MCF 10A (cell line): ENCODE results near the gene TTLL9. TPM values are rescaled to one million over a fixed set of nuclear protein-coding genes. Genes with fewer than 3 reads are reported as not detected.

Source experiments
- BruUV-seq: library from RNA; stranded (reverse); fragments of 400-500 nt; replicated peaks from 2 replicates; lab custom pipeline; 2021; lab: Mats Ljungman, UMichigan
- CTCF ChIA-PET: fragments of 300-600 bp; sonication (Branson Sonifier 250); formaldehyde crosslinking; extraction: SDS; loops from one replicate; lab custom pipeline; 2021; ENCODE audit warnings: antibody characterized with exemption, inconsistent platforms; lab: Yijun Ruan, JAX
- POLR2A ChIA-PET: fragments of 300-600, 350-650 bp; sonication (Branson Sonifier 250); formaldehyde crosslinking; extraction: SDS; loops from one replicate; lab custom pipeline; 2020; ENCODE audit warnings: antibody characterized with exemption, inconsistent platforms; lab: Yijun Ruan, JAX
- DNase-seq: peaks from one replicate; pipeline ENCODE4 v3.0.0-alpha.2; 2018; ENCODE audit not compliant: unreplicated experiment
- H3K27ac Mint-ChIP-seq: one replicate; pipeline ENCODE4 v1.8.0; 2022; ENCODE audit warnings: mild to moderate bottlenecking, low read depth, mixed read lengths; ENCODE audit not compliant: unreplicated experiment
- H3K27me3 Mint-ChIP-seq: one replicate; pipeline ENCODE4 v1.8.0; 2022; ENCODE audit warnings: mixed read lengths; ENCODE audit not compliant: insufficient read depth, unreplicated experiment
- H3K36me3 Mint-ChIP-seq: one replicate; pipeline ENCODE4 v1.8.0; 2022; ENCODE audit warnings: mild to moderate bottlenecking, moderate library complexity, mixed read lengths; ENCODE audit not compliant: insufficient read depth, unreplicated experiment
- H3K4me1 Mint-ChIP-seq: one replicate; pipeline ENCODE4 v1.8.0; 2022; ENCODE audit warnings: mixed read lengths; ENCODE audit not compliant: insufficient read depth, unreplicated experiment
- H3K4me3 Mint-ChIP-seq: one replicate; pipeline ENCODE4 v1.8.0; 2022; ENCODE audit warnings: mild to moderate bottlenecking, moderate library complexity, mixed read lengths; ENCODE audit not compliant: unreplicated experiment
- H3K9me3 Mint-ChIP-seq: one replicate; pipeline ENCODE4 v1.8.0; 2022; ENCODE audit warnings: mixed read lengths; ENCODE audit not compliant: unreplicated experiment
- CTCF ChIP-seq: fragments of 200-600 bp; IDR thresholded peaks from one replicate; pipeline ENCODE4 v1.8.0; 2022; ENCODE audit warnings: antibody characterized with exemption, mild to moderate bottlenecking; ENCODE audit not compliant: unreplicated experiment
- intact Hi-C: fragments of 100-400 bp; cut with micrococcal nuclease; formaldehyde crosslinking; loops from 2 replicates; pipeline ENCODE4 v1.14.1; 2022
- total RNA-seq: library from RNA; stranded (reverse); gene quantifications from 2 replicates; pipeline ENCODE4 v1.2.3, GENCODE V29; 2022

Gene TTLL9
- total RNA-seq, 1 experiment from 2014 or later, result 0.19 TPM

- no peak overlapping the region for H3K27ac Mint-ChIP-seq
- H3K9me3 Mint-ChIP-seq, result no peaks in the 10 kb centered on the region
- peaks cover 6% of the 10 kb centered on the region for H3K4me1 Mint-ChIP-seq
- BruUV-seq, result no TSS peak
- peaks cover 14% of the 10 kb centered on the region for H3K27me3 Mint-ChIP-seq
- no peak for DNase-seq
- intact Hi-C loops, result no loop called here
- ChIA-PET CTCF (interaction anchor here (0.5 to 10.4 kb wide), 12 partner anchors 9 to 1102 kb away, joined by 3 to 92 read pairs (median 5); partner anchors contain the start of gene FOXS1), POLR2A (no interaction called here)
- H3K36me3 Mint-ChIP-seq, result no peaks in the 10 kb centered on the region
- H3K4me3 Mint-ChIP-seq, result no peak overlapping the region
- TF ChIP-seq CTCF, result no peak
Observed at GRCh38 chr20:31833931-31834521, 36.4 kb upstream of the TTLL9 start.

DNA sequence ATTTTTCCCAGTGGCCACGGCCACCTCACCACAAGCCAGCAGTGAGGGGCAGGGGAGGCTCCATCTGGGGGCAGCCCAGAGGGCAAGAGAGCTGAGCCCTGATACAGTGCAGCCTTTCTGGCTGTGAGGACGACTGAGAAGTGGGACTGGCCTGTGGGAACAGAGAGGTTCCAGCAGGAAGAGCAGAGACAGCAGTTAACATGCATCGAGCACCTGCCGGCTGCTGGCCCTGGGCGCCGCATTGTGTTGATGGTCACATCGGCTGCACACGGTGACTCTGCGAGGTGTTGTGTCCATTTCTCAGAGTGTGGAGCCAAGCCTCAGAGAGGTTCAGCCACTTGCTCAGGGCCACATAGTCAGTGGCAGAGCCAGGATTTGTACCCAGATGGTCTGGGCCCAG lies 34.9 kb upstream of the TTLL9 start:
- H3K27me3 Mint-ChIP-seq, result peaks cover under 1% of the 10 kb centered on the region
- BruUV-seq, result no TSS peak
- intact Hi-C loops, result no loop called here
- no peak for TF ChIP-seq CTCF
- ChIA-PET POLR2A (interaction anchor here (0.8 kb wide), 1 partner anchor 274 kb away, joined by 3 read pairs; the partner anchor contains the start of gene TM9SF4), CTCF (interaction anchor here (0.9 to 10.4 kb wide), 7 partner anchors 8 to 663 kb away, joined by 3 to 92 read pairs (median 14); partner anchors contain the start of gene FOXS1)
- H3K4me3 Mint-ChIP-seq, result no peak overlapping the region
- H3K27ac Mint-ChIP-seq, result no peak overlapping the region
- no peaks in the 10 kb centered on the region for H3K9me3 Mint-ChIP-seq
- H3K4me1 Mint-ChIP-seq, result peaks cover 6% of the 10 kb centered on the region
- no peaks in the 10 kb centered on the region for H3K36me3 Mint-ChIP-seq
- DNase-seq, result no peak

DNA sequence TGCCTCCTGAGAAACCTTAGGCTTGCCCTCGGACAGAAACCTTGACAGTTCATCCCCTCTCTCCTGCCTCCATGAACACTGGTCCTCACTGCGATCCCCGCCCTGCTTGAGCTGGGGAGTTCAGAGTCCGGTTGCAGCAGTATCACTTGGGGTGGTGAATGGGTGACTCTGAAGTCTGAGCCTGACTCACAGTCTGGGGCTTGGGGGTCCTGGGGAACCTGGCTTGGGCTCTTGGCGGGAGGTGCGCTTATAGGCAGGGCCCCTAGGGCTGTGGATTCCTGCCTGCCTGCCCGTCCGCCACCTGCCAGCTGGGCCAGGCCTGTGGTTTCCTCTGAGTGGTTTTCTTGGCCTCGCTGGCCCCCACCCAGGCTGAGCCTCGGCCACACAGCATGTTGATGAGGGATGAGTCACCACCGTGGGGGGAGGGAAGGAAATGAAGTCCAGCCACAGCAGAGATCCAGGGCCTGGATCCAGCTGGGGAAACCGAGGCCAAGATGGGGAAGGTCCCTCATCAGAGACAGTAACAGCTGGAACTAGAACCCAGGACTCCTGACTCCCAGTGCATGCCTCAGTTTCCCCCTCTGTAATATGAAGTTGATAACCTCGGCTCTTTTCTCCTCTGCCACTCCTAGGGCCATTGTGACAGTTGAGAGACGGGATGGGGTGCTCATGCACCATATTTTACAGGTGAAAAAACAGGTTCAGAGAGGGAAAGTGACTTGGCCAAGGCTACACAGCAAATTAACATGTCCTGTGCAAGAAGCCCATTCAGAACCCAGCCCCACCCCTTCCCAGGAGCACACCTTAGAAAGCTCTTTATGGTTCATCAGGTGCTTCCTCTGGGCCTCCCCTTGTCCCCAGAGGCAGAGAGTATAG lies 34.2 kb upstream of the TTLL9 start:
- peak; percentile 93 for DNase-seq
- CTCF ChIA-PET, result interaction anchor here (0.9 to 10.4 kb wide), 9 partner anchors 9 to 662 kb away, joined by 3 to 92 read pairs (median 13); partner anchors contain the start of gene FOXS1
- intact Hi-C loops, result no loop called here
- no peaks in the 10 kb centered on the region for H3K9me3 Mint-ChIP-seq
- no peak overlapping the region for H3K4me3 Mint-ChIP-seq
- H3K27me3 Mint-ChIP-seq, result no peaks in the 10 kb centered on the region
- no peak overlapping the region for H3K27ac Mint-ChIP-seq
- TF ChIP-seq CTCF, result no peak
- BruUV-seq, result no TSS peak
- no peaks in the 10 kb centered on the region for H3K36me3 Mint-ChIP-seq
- POLR2A ChIA-PET, result interaction anchor here (0.7 kb wide), 1 partner anchor 238 kb away, joined by 3 read pairs; no protein-coding TSS in a partner anchor
- peaks cover 6% of the 10 kb centered on the region for H3K4me1 Mint-ChIP-seq
